ENCODE measurements around the gene URB2. TPM values are rescaled to one million over a fixed set of nuclear protein-coding genes. Genes with fewer than 3 reads are reported as not detected.

URB2 gene
- total RNA-seq, 4 donors from 2014 or later: 6.0 to 12.1 (median 9.2) TPM

- 85 to 97% methylated on average over 2 of the region's 2 CpGs for WGBS, 2 donors (ENCODE audit: low coverage in 1 of 2)
- H3K4me1 ChIP-seq: peaks cover 0 to 19% (median 0%) of the 10 kb centered on the region in 3 donors
- no peak overlapping the region for H3K4me3 ChIP-seq
- no peak for ATAC-seq
- H3K27ac ChIP-seq: no peak overlapping the region
- H3K9me3 ChIP-seq: no peaks in the 10 kb centered on the region
- TF ChIP-seq POLR2AphosphoS5 (IDR thresholded peaks at IDR 0.05) (no peak), EP300 (IDR thresholded peaks at IDR 0.05) (no peak), POLR2A (IDR thresholded peaks at IDR 0.05) (no peak), CTCF (IDR thresholded peaks at IDR 0.05) (no peak)
- peaks cover 0 to 47% of the 10 kb centered on the region in 2 donors for H3K36me3 ChIP-seq
- H3K27me3 ChIP-seq: no peaks in the 10 kb centered on the region
These were observed 11.3 kb upstream of the URB2 start for GRCh38 chr1:229614701-229615100.

GRCh38 chr1:229617351-229618100, 8.5 kb upstream of the URB2 start:
- no peak overlapping the region for H3K27ac ChIP-seq
- no peaks in the 10 kb centered on the region for H3K9me3 ChIP-seq
- H3K36me3 ChIP-seq: peaks cover 0 to 19% of the 10 kb centered on the region in 2 donors
- TF ChIP-seq CTCF (IDR thresholded peaks at IDR 0.05): no peak
- TF ChIP-seq EP300 (IDR thresholded peaks at IDR 0.05): no peak
- no peak for TF ChIP-seq POLR2AphosphoS5 (IDR thresholded peaks at IDR 0.05)
- TF ChIP-seq POLR2A (IDR thresholded peaks at IDR 0.05): no peak
- no peaks in the 10 kb centered on the region for H3K27me3 ChIP-seq
- whole genome bisulfite sequencing, 2 donors (ENCODE audit: low coverage in 1 of 2): 74 to 81% methylated on average over 4 to 11 of the region's 11 CpGs
- no peak for ATAC-seq
- H3K4me3 ChIP-seq: no peak overlapping the region
- H3K4me1 ChIP-seq: peaks cover 0 to 41% (median 5%) of the 10 kb centered on the region in 3 donors

GRCh38 chr1:229619002-229619401, 7.0 kb upstream of the URB2 start:
- H3K36me3 ChIP-seq: peaks cover 0 to 4% of the 10 kb centered on the region in 2 donors
- no peak overlapping the region for H3K27ac ChIP-seq
- H3K9me3 ChIP-seq: no peaks in the 10 kb centered on the region
- no peaks in the 10 kb centered on the region for H3K27me3 ChIP-seq
- no peak for ATAC-seq
- H3K4me1 ChIP-seq: peaks cover 0 to 56% (median 9%) of the 10 kb centered on the region in 3 donors
- H3K4me3 ChIP-seq: no peak overlapping the region
- no peak for TF ChIP-seq POLR2A (IDR thresholded peaks at IDR 0.05)
- TF ChIP-seq POLR2AphosphoS5 (IDR thresholded peaks at IDR 0.05): no peak
- TF ChIP-seq CTCF (IDR thresholded peaks at IDR 0.05): no peak
- no peak for TF ChIP-seq EP300 (IDR thresholded peaks at IDR 0.05)

- Histone ChIP-seq H3K4me1 (peaks cover 5 to 62% (median 9%) of the 10 kb centered on the region in 3 donors), H3K27me3 (no peaks in the 10 kb centered on the region), H3K4me3 (no peak overlapping the region), H3K27ac (no peak overlapping the region), H3K9me3 (no peaks in the 10 kb centered on the region), H3K36me3 (no peaks in the 10 kb centered on the region)
- ATAC-seq: no peak
- WGBS, 2 donors (ENCODE audit: low coverage in 1 of 2): 85 to 86% methylated on average over 2 to 5 of the region's 5 CpGs
- TF ChIP-seq CTCF (IDR thresholded peaks at IDR 0.05) (no peak), POLR2A (IDR thresholded peaks at IDR 0.05) (no peak), POLR2AphosphoS5 (IDR thresholded peaks at IDR 0.05) (no peak), EP300 (IDR thresholded peaks at IDR 0.05) (no peak)
These were observed 6.4 kb upstream of the URB2 start for GRCh38 chr1:229619614-229620013.

GRCh38 chr1:229620876-229621275, 5.2 kb upstream of the URB2 start:
- Histone ChIP-seq H3K27me3 (no peaks in the 10 kb centered on the region), H3K4me1 (peaks cover 5 to 67% (median 9%) of the 10 kb centered on the region in 3 donors), H3K4me3 (no peak overlapping the region), H3K9me3 (no peaks in the 10 kb centered on the region), H3K36me3 (no peaks in the 10 kb centered on the region), H3K27ac (no peak overlapping the region)
- peak; percentile 17 for TF ChIP-seq POLR2AphosphoS5 (IDR thresholded peaks at IDR 0.05)
- no peak for TF ChIP-seq CTCF (IDR thresholded peaks at IDR 0.05)
- peak; percentile 58 for ATAC-seq
- WGBS, 2 donors (ENCODE audit: low coverage in 1 of 2): 47 to 58% methylated on average over 2 to 3 of the region's 3 CpGs

All from gastroesophageal sphincter (tissue), 4 donors.